ENCODE results near the gene LTF.

GRCh38 chr3:46460051-46460450 is 4.7 kb downstream of the LTF start:
- TF ChIP-seq CTCF (IDR thresholded peaks at IDR 0.05; ENCODE audit: insufficient read depth, low read length), result no peak
- no peak for TF ChIP-seq SPI1 (IDR thresholded peaks at IDR 0.05; ENCODE audit: borderline replicate concordance, low read depth)
- no peak for TF ChIP-seq POLR2AphosphoS5 (IDR thresholded peaks at IDR 0.05; ENCODE audit: low read depth)
- TF ChIP-seq REST (IDR thresholded peaks at IDR 0.05; ENCODE audit: insufficient replicate concordance, low read depth), result no peak

Measured in HL-60 (cell line).